GM12878 (cell line): ENCODE measurements around the gene SSH2. TPM values are rescaled to one million over a fixed set of nuclear protein-coding genes. Genes with fewer than 3 reads are reported as not detected.
A peak's percentile ranks its signal among the peaks of the same experiment; 100 is the strongest.

ENCODE experiments used
- ATAC-seq: fragments of 200-7000 bp; cut with Tn5 transposase; 3 replicates; pipeline ENCODE4 v1.9.1; 2020; ENCODE audit warnings: mild to moderate bottlenecking, moderate library complexity
- BruUV-seq: library from RNA; stranded (reverse); fragments of 400-500 nt; replicated peaks from 2 replicates; lab custom pipeline; 2021; lab: Mats Ljungman, UMichigan
- CTCF ChIA-PET: fragments of 300-600 bp; sonication (Branson Sonifier 250); formaldehyde crosslinking; extraction: SDS; loops from one replicate; lab custom pipeline; 2021; ENCODE audit warnings: inconsistent platforms; lab: Yijun Ruan, JAX
- POLR2A ChIA-PET: fragments of 350-600 bp; formaldehyde crosslinking; extraction: SDS; loops from one replicate; lab custom pipeline; 2021; ENCODE audit warnings: inconsistent platforms; lab: Charles Lee
- RAD21 ChIA-PET: fragments of 300-600 bp; sonication (Branson Sonifier 250); formaldehyde crosslinking; loops from one replicate; lab custom pipeline; 2023; ENCODE audit warnings: antibody characterized with exemption; ENCODE audit not compliant: unreplicated experiment; lab: Charles Lee
- SMC1A ChIA-PET: fragments of 300-600 bp; sonication (Branson Sonifier 250); formaldehyde crosslinking; loops from one replicate; lab custom pipeline; 2023; ENCODE audit not compliant: unreplicated experiment, uncharacterized antibody; lab: Charles Lee
- DNase-seq: peaks from one replicate; pipeline ENCODE4 v3.0.0-alpha.2; 2011; ENCODE audit warnings: low read depth, low spot score
- FAIRE-seq: peaks from 3 replicates; lab custom pipeline; 2011; peaks lifted over from hg19 to GRCh38; lab: Jason Lieb, UNC
- H2AFZ ChIP-seq: 2 replicates; pipeline ENCODE4 v1.6.0; 2011; ENCODE audit warnings: low read depth, low read length, control low read depth; ENCODE audit not compliant: control insufficient read depth
- H3K27ac ChIP-seq: 2 replicates; pipeline ENCODE4 v1.5.1; 2011; ENCODE audit warnings: control low read depth; ENCODE audit not compliant: control insufficient read depth, insufficient read depth
- H3K27me3 ChIP-seq, 2 experiments: replicated peaks in 1 of 2; 2 replicates each; pipeline versions ENCODE4 v1.6.0 to v1.6.1; 2011; ENCODE audit warnings: low read length in 1 of 2; ENCODE audit not compliant: control insufficient read depth in 2 of 2, insufficient read depth in 2 of 2
- H3K36me3 ChIP-seq, 2 experiments: 2 replicates each; pipeline ENCODE4 v1.5.1; 2011; ENCODE audit warnings: low read length in 1 of 2; ENCODE audit not compliant: control insufficient read depth in 2 of 2, insufficient read depth in 2 of 2
- H3K4me1 ChIP-seq: 2 replicates; pipeline ENCODE4 v1.6.1; 2011; ENCODE audit warnings: mild to moderate bottlenecking, low read length, moderate library complexity, mixed read lengths; ENCODE audit not compliant: control insufficient read depth, insufficient read depth
- H3K4me2 ChIP-seq: 2 replicates; pipeline ENCODE4 v1.6.0; 2011; ENCODE audit warnings: control low read depth; ENCODE audit not compliant: control insufficient read depth, insufficient read depth
- H3K4me3 ChIP-seq: fragments of 200-600 bp; sonication (generic); 2 replicates; pipeline ENCODE4 v1.5.1; 2016
- H3K79me2 ChIP-seq: 2 replicates; pipeline ENCODE4 v1.6.0; 2011; ENCODE audit warnings: low read length; ENCODE audit not compliant: control insufficient read depth, insufficient read depth
- H3K9ac ChIP-seq: 2 replicates; pipeline ENCODE4 v1.8.0; 2011; ENCODE audit warnings: low read length, control low read depth, mixed read lengths; ENCODE audit not compliant: control insufficient read depth, insufficient read depth
- H3K9me3 ChIP-seq: replicated peaks from 3 replicates; pipeline ENCODE4 v1.5.1; 2011; ENCODE audit warnings: mild to moderate bottlenecking, low read length; ENCODE audit not compliant: control insufficient read depth, insufficient read depth
- H4K20me1 ChIP-seq: 2 replicates; pipeline ENCODE4 v1.6.0; 2011; ENCODE audit not compliant: control insufficient read depth, insufficient read depth
- CEBPB ChIP-seq, 2 experiments: fragments of 150-350 bp in 1 of 2; IDR thresholded peaks; 2 replicates each; pipeline ENCODE4 v1.6.1; 2012 to 2014; ENCODE audit warnings: low read depth in 2 of 2, low read length in 2 of 2, borderline replicate concordance in 1 of 2, inconsistent platforms in 1 of 2
- EZH2 ChIP-seq: IDR thresholded peaks from 2 replicates; pipeline ENCODE4 v1.6.1; 2012; ENCODE audit warnings: low read depth, mild to moderate bottlenecking, control low read depth, inconsistent platforms, low read length, borderline replicate concordance; ENCODE audit not compliant: control insufficient read depth
- MXI1 ChIP-seq: fragments of 150-350 bp; IDR thresholded peaks from 2 replicates; pipeline ENCODE4 v1.6.1; 2011; ENCODE audit warnings: low read depth, mild to moderate bottlenecking, inconsistent platforms, low read length, improper control_type of control experiment
- WGBS: methylation state at CpG from one replicate; pipeline ENCODE4 v1.1.6; 2016; ENCODE audit warnings: low lambda C conversion rate; ENCODE audit not compliant: insufficient replicate concordance, insufficient coverage; ENCODE audit errors: missing lambda C conversion rate; 5-methylcytosine and 5-hydroxymethylcytosine counted together
- in situ Hi-C: fragments of 300-500 bp; cut with MboI; formaldehyde crosslinking; loops from 9 replicates; pipeline ENCODE4 v1.14.3; 2018; ENCODE audit warnings: mixed read lengths
- intact Hi-C: fragments of 100-400 bp; cut with micrococcal nuclease; formaldehyde crosslinking; loops from one replicate; pipeline ENCODE4 v1.14.2; 2022; ENCODE audit not compliant: unreplicated experiment
- polyA plus RNA-seq, 11 experiments: library from polyadenylated mRNA; depleted of rRNA in 4 of 11; unstranded in 6 of 11; stranded (reverse) in 5 of 11; fragments of >200 nt; fragmentation: Nextera tagmentation in 4 of 11; fragmentation: Illumina TruSeq in 1 of 11; extraction: Ambion mirVana in 4 of 11; extraction: Trizol in 1 of 11; gene quantifications; 1 replicate in 1 of 11; 2 replicates in 10 of 11; pipeline versions ENCODE4 v1.2.1 to v1.2.3, GENCODE V29; 2011 to 2016; ENCODE audit warnings: inconsistent platforms in 2 of 11, missing spikeins in 2 of 11, low read depth in 1 of 11
- total RNA-seq, 4 experiments: library from RNA; depleted of rRNA in 3 of 4; stranded (reverse); fragments of >200 nt in 3 of 4; fragmentation: Illumina TruSeq in 1 of 4; extraction: Trizol in 1 of 4; gene quantifications; 2 replicates each; pipeline versions ENCODE4 v1.2.1 to v1.2.3, GENCODE V29; 2013 to 2021
- TF ChIP-seq, protein P1 (sequence below): IDR thresholded peaks from 2 replicates; pipeline ENCODE4 v1.6.1; 2012; ENCODE audit warnings: low read length, inconsistent platforms

SSH2 gene
- total and polyA plus RNA-seq, 10 of the 15 experiments (the other 5 are each of a cell fraction or from before 2014, with no cell fraction given), result 9.3 to 65.9 (median 34.0) TPM

DNA sequence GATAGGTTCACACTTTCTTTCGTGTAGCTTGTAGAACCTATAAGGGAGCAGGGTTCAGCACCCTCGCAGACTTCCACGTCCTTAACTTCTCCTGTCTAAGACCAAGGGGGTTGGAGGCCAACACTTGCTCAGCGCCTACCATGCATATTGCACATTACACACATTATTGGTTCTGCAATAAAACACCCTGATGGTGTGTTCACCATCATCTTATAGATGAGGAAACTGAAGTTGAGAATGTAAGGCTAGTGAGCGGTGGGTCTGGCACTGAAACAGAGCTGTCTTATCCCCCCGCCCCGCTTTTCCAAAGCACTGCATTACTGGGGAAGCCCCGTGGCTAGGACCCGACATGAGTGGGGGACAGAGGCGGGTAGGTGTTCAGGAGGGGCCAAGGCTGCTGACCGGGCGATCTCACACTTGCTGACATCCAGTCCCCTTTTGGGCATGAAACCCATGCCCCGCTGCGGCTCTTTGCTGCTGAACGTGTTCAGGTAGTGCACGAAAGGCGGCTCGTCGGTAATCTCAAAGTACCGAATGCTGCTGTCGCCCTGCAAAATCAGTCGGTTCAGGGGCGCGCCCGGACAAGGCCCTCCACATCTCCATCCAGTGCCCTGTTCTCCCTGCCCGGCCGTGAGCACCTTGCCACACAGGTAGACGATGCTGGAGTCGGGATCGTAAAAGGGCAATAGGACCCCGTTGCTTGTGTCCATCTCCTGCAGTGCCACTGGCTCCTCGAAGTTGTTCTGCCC is 313.6 kb downstream of the SSH2 start:
- Histone ChIP-seq H3K27me3 (peaks cover 4 to 6% of the 10 kb centered on the region in 2 experiments; a peak in 3 of 4 replicates), H3K9ac (no peak overlapping the region)
- POLR2A ChIA-PET, result interaction anchor here (0.7 to 1.9 kb wide), 6 partner anchors 26 to 314 kb away, joined by 3 to 10 read pairs (median 6); partner anchors contain the start of genes GIT1 and SSH2

More for the DNA sequence above, 313.6 kb downstream of the SSH2 start:
- H2AFZ ChIP-seq, result peak overlapping the region; percentile 36
- H3K9me3 ChIP-seq, result no peaks in the 10 kb centered on the region; the same call in 2 of the 3 replicates
- 26% methylated on average over 32 of the region's 32 CpGs for WGBS
- in situ Hi-C loops (no loop called here), intact Hi-C loops (loop anchor here (10.0 kb wide), 2 partner anchors 82 to 318 kb away; partner anchors contain the start of gene SSH2)
- CTCF ChIA-PET, result interaction anchor here (0.6 to 7.1 kb wide), 61 partner anchors 11 to 489 kb away, joined by 3 to 114 read pairs (median 5); partner anchors contain the start of genes ABHD15, ANKRD13B and SSH2
- DNase-seq (no peak), ATAC-seq (no peak), FAIRE-seq (no peak)
- H4K20me1 ChIP-seq, result no peaks in the 10 kb centered on the region; the same call in 1 of the 2 replicates
- H3K4me1 ChIP-seq, result peaks cover 38% of the 10 kb centered on the region
- H3K4me3 ChIP-seq, result peak overlapping the region; percentile 67; the same call in 1 of the 2 replicates
- peak overlapping the region; percentile 98 for H3K4me2 ChIP-seq
- H3K36me3 ChIP-seq, result no peaks in the 10 kb centered on the region
- H3K27ac ChIP-seq, result no peak overlapping the region
- H3K79me2 ChIP-seq, result no peaks in the 10 kb centered on the region
- RAD21 ChIA-PET, result interaction anchor here (0.5 to 4.1 kb wide), 24 partner anchors 9 to 477 kb away, joined by 3 to 65 read pairs (median 6); partner anchors contain the start of genes ABHD15, ANKRD13B and SSH2
- BruUV-seq, result no TSS peak
- SMC1A ChIA-PET, result interaction anchor here (0.7 to 3.7 kb wide), 19 partner anchors 23 to 471 kb away, joined by 3 to 22 read pairs (median 5); partner anchors contain the start of genes ANKRD13B and SSH2
- TF ChIP-seq CEBPB (IDR thresholded peaks at IDR 0.05; ENCODE audit: borderline replicate concordance in 1 of 2, low read depth in 2 of 2, low read length in 2 of 2), result no peak
- TF ChIP-seq, protein P1, sequence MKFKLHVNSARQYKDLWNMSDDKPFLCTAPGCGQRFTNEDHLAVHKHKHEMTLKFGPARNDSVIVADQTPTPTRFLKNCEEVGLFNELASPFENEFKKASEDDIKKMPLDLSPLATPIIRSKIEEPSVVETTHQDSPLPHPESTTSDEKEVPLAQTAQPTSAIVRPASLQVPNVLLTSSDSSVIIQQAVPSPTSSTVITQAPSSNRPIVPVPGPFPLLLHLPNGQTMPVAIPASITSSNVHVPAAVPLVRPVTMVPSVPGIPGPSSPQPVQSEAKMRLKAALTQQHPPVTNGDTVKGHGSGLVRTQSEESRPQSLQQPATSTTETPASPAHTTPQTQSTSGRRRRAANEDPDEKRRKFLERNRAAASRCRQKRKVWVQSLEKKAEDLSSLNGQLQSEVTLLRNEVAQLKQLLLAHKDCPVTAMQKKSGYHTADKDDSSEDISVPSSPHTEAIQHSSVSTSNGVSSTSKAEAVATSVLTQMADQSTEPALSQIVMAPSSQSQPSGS, result no peak
- TF ChIP-seq EZH2, result 0 out of 2 replicates have a peak, but pooled peaks have one; percentile 16
- TF ChIP-seq MXI1, result no peak
